HCT116 (cell line): Measurements from ENCODE around the gene TAPT1. TPM values are rescaled to one million over a fixed set of nuclear protein-coding genes. Genes with fewer than 3 reads are reported as not detected.

Experiments
- ATAC-seq: fragments of 200-7000 bp; cut with Tn5 transposase; 2 replicates; pipeline ENCODE4 v1.9.1; 2020; ENCODE audit warnings: mild to moderate bottlenecking, moderate library complexity
- BruUV-seq: library from RNA; stranded (reverse); fragments of 400-500 nt; replicated peaks from 2 replicates; lab custom pipeline; 2021; lab: Mats Ljungman, UMichigan
- CTCF ChIA-PET: fragments of 300-600 bp; sonication (Branson Sonifier 250); formaldehyde crosslinking; loops from one replicate; lab custom pipeline; 2021; ENCODE audit warnings: antibody characterized with exemption; lab: Charles Lee
- POLR2A ChIA-PET: fragments of 300-600, 350-600 bp; sonication (Branson Sonifier 250); formaldehyde crosslinking; loops from one replicate; lab custom pipeline; 2021; ENCODE audit warnings: antibody characterized with exemption; lab: Charles Lee
- RAD21 ChIA-PET, 2 experiments: fragments of 300-600 bp; sonication (Branson Sonifier 250); formaldehyde crosslinking; loops; one replicate each; lab custom pipeline; 2023; ENCODE audit warnings: low total read pairs in 2 of 2; ENCODE audit not compliant: uncharacterized antibody in 2 of 2, unreplicated experiment in 2 of 2, low non-redundant PET in 1 of 2; lab: Charles Lee
- DNase-seq: peaks from one replicate; pipeline ENCODE4 v3.0.0-alpha.2; 2010; ENCODE audit warnings: low read depth, low spot score
- H2AFZ ChIP-seq: fragments of 200-600 bp; shearing (Covaris generic), sonication (generic); 2 replicates; pipeline ENCODE4 v1.6.1; 2017; ENCODE audit warnings: low read depth, mixed run types, mixed read lengths, antibody characterized with exemption, low read length; ENCODE audit not compliant: poor library complexity, severe bottlenecking
- H3K27ac ChIP-seq: 2 replicates; pipeline ENCODE4 v1.5.1; 2012; ENCODE audit warnings: low read depth, low read length
- H3K27me3 ChIP-seq: fragments of 200-600 bp; sonication (generic); 2 replicates; pipeline ENCODE4 v1.6.1; 2016; ENCODE audit warnings: mixed run types, low read length, mixed read lengths; ENCODE audit not compliant: insufficient read depth
- H3K36me3 ChIP-seq, 2 experiments: fragments of 200-500 bp in 1 of 2; fragments of 200-600 bp in 1 of 2; sonication (Bioruptor generic) in 1 of 2; sonication (generic) in 1 of 2; 2 replicates each; pipeline versions ENCODE4 v1.5.1 to v1.6.1; 2014 to 2016; ENCODE audit warnings: low read length in 2 of 2, inconsistent platforms in 1 of 2, mixed read lengths in 1 of 2, mixed run types in 1 of 2; ENCODE audit not compliant: insufficient read depth in 2 of 2, control insufficient read depth in 1 of 2
- H3K4me1 ChIP-seq, 2 experiments: fragments of 200-600 bp in 1 of 2; sonication (generic) in 1 of 2; 2 replicates each; pipeline versions ENCODE4 v1.5.1 to v1.6.1; 2012 to 2017; ENCODE audit warnings: low read length in 2 of 2, inconsistent platforms in 1 of 2, mild to moderate bottlenecking in 1 of 2, mixed read lengths in 1 of 2, mixed run types in 1 of 2, moderate library complexity in 1 of 2; ENCODE audit not compliant: insufficient read depth in 2 of 2, control insufficient read depth in 1 of 2
- H3K4me2 ChIP-seq: fragments of 200-600 bp; sonication (generic); 2 replicates; pipeline ENCODE4 v1.6.1; 2017; ENCODE audit warnings: mixed run types, low read length, mixed read lengths
- H3K4me3 ChIP-seq, 2 experiments: fragments of 200-600 bp in 1 of 2; sonication (generic) in 1 of 2; replicated peaks in 1 of 2; 2 replicates each; pipeline ENCODE4 v1.5.1; 2011 to 2016; ENCODE audit warnings: low read length in 2 of 2, control low read depth in 1 of 2, low read depth in 1 of 2, mild to moderate bottlenecking in 1 of 2, mixed read lengths in 1 of 2, mixed run types in 1 of 2
- H3K79me2 ChIP-seq: fragments of 200-600 bp; sonication (generic); 2 replicates; pipeline ENCODE4 v1.6.1; 2017; ENCODE audit warnings: mild to moderate bottlenecking, mixed run types, low read length, moderate library complexity, mixed read lengths; ENCODE audit not compliant: insufficient read depth
- H3K9ac ChIP-seq: fragments of 200-600 bp; sonication (generic); 2 replicates; pipeline ENCODE4 v1.6.1; 2016; ENCODE audit warnings: low read length, mixed read lengths
- H3K9me2 ChIP-seq: fragments of 200-600 bp; sonication (generic), shearing (Covaris generic); 2 replicates; pipeline ENCODE4 v1.6.1; 2017; ENCODE audit warnings: mixed run types, mild to moderate bottlenecking, moderate library complexity; ENCODE audit not compliant: insufficient read depth
- H3K9me3 ChIP-seq, 2 experiments: fragments of 200-500 bp in 1 of 2; fragments of 200-600 bp in 1 of 2; sonication (Bioruptor generic) in 1 of 2; sonication (generic) in 1 of 2; 2 replicates each; pipeline ENCODE4 v1.6.1; 2014 to 2017; ENCODE audit warnings: low read length in 2 of 2, mixed read lengths in 2 of 2, inconsistent platforms in 1 of 2, low read depth in 1 of 2, mild to moderate bottlenecking in 1 of 2, mixed run types in 1 of 2, moderate library complexity in 1 of 2; ENCODE audit not compliant: control insufficient read depth in 1 of 2, insufficient read depth in 1 of 2
- H4K20me1 ChIP-seq: fragments of 200-600 bp; sonication (generic), shearing (Covaris generic); 2 replicates; pipeline ENCODE4 v1.6.1; 2017; ENCODE audit warnings: mixed run types, mild to moderate bottlenecking, moderate library complexity; ENCODE audit not compliant: insufficient read depth
- EGR1 ChIP-seq: IDR thresholded peaks from 2 replicates; pipeline ENCODE4 v1.6.1; 2012; ENCODE audit warnings: low read depth
- ELF1 ChIP-seq: IDR thresholded peaks from 2 replicates; pipeline ENCODE4 v1.6.1; 2012; ENCODE audit warnings: low read depth, borderline replicate concordance
- JUND ChIP-seq: IDR thresholded peaks from 2 replicates; pipeline ENCODE4 v1.6.1; 2012
- MAX ChIP-seq: IDR thresholded peaks from 2 replicates; pipeline ENCODE4 v1.6.1; 2012
- POLR2AphosphoS5 ChIP-seq: IDR thresholded peaks from 2 replicates; pipeline ENCODE4 v1.6.1; 2011; ENCODE audit warnings: mild to moderate bottlenecking, low read depth, low read length, moderate library complexity
- SP1 ChIP-seq: IDR thresholded peaks from 2 replicates; pipeline ENCODE4 v1.6.1; 2012; ENCODE audit warnings: low read depth
- SRF ChIP-seq: IDR thresholded peaks from 2 replicates; pipeline ENCODE4 v1.6.1; 2012; ENCODE audit warnings: low read depth
- YY1 ChIP-seq: IDR thresholded peaks from 2 replicates; pipeline ENCODE4 v1.6.1; 2011; ENCODE audit warnings: low read length, low read depth, moderate library complexity, mild to moderate bottlenecking; ENCODE audit not compliant: insufficient replicate concordance; ENCODE audit errors: extremely low read depth
- ZBTB33 ChIP-seq: IDR thresholded peaks from 2 replicates; pipeline ENCODE4 v1.6.1; 2011; ENCODE audit warnings: mild to moderate bottlenecking, low read length, moderate library complexity; ENCODE audit not compliant: insufficient replicate concordance; ENCODE audit errors: extremely low read depth
- ZFX ChIP-seq: fragments of 450-650 bp; IDR thresholded peaks from 2 replicates; pipeline ENCODE4 v1.6.1; 2017
- ZNF274 ChIP-seq: fragments of 200-500 bp; sonication (Bioruptor generic); IDR thresholded peaks from 2 replicates; pipeline ENCODE4 v1.6.1; 2014; ENCODE audit warnings: mild to moderate bottlenecking, low read depth, low read length, inconsistent platforms
- intact Hi-C: fragments of 100-400 bp; cut with micrococcal nuclease; formaldehyde crosslinking; loops from 2 replicates; pipeline ENCODE4 v1.10.0; 2022
- total RNA-seq: library from RNA; stranded (reverse); gene quantifications from one replicate; pipeline ENCODE4 v1.2.1, GENCODE V29; 2021; ENCODE audit not compliant: unreplicated experiment

TAPT1 gene
- total RNA-seq, 1 experiment from 2014 or later, result 11.7 TPM

GRCh38 chr4:16158504-16158852, 67.8 kb downstream of the TAPT1 start:
- intact Hi-C loops, result no loop called here
- Histone ChIP-seq H3K4me2 (no peak overlapping the region), H3K9me2 (no peaks in the 10 kb centered on the region), H3K79me2 (no peaks in the 10 kb centered on the region), H3K4me3 (no peak overlapping the region), H3K36me3 (no peaks in the 10 kb centered on the region), H3K9ac (no peak overlapping the region), H2AFZ (no peak overlapping the region), H3K9me3 (no peaks in the 10 kb centered on the region), H3K27ac (no peak overlapping the region), H3K4me1 (no peaks in the 10 kb centered on the region), H4K20me1 (no peaks in the 10 kb centered on the region), H3K27me3 (no peaks in the 10 kb centered on the region)
- ChIA-PET CTCF (no interaction called here), POLR2A (no interaction called here), RAD21 (no interaction called here)
- BruUV-seq, result no TSS peak
- ATAC-seq, result no peak
- TF ChIP-seq ZNF274 (no peak), POLR2AphosphoS5 (no peak), SP1 (no peak), JUND (no peak), ELF1 (no peak)
- DNase-seq, result no peak

- BruUV-seq, result no TSS peak
- Histone ChIP-seq H3K27ac (no peak overlapping the region), H2AFZ (no peak overlapping the region), H3K9me3 (no peaks in the 10 kb centered on the region), H3K79me2 (no peaks in the 10 kb centered on the region), H3K36me3 (no peaks in the 10 kb centered on the region), H4K20me1 (no peaks in the 10 kb centered on the region), H3K4me2 (no peak overlapping the region), H3K9ac (no peak overlapping the region), H3K9me2 (no peaks in the 10 kb centered on the region), H3K4me3 (no peak overlapping the region), H3K27me3 (no peaks in the 10 kb centered on the region), H3K4me1 (no peaks in the 10 kb centered on the region)
- no peak for DNase-seq
- CTCF ChIA-PET, result no interaction called here
- RAD21 ChIA-PET, result no interaction called here
- TF ChIP-seq SRF, result no peak
- TF ChIP-seq EGR1, result no peak
- TF ChIP-seq YY1, result no peak
- TF ChIP-seq ZNF274, result no peak
- no peak for TF ChIP-seq ZFX
- TF ChIP-seq POLR2AphosphoS5, result no peak
- TF ChIP-seq ZBTB33, result no peak
- no peak for TF ChIP-seq SP1
- TF ChIP-seq MAX, result no peak
- POLR2A ChIA-PET, result no interaction called here
- intact Hi-C loops, result no loop called here
- ATAC-seq, result no peak
These were observed 68.4 kb downstream of the TAPT1 start for GRCh38 chr4:16157609-16158503.
